HepG2 (cell line): Measurements from ENCODE around the gene S1PR3. TPM values are rescaled to one million over a fixed set of nuclear protein-coding genes. Genes with fewer than 3 reads are reported as not detected.

Experiments
- ATAC-seq: fragments of 200-7000 bp; cut with Tn5 transposase; 3 replicates; pipeline ENCODE4 v1.9.1; 2020; ENCODE audit warnings: mild to moderate bottlenecking, moderate library complexity
- BruUV-seq: library from RNA; stranded (reverse); fragments of 400-500 nt; replicated peaks from 2 replicates; lab custom pipeline; 2021; lab: Mats Ljungman, UMichigan
- CTCF ChIA-PET: fragments of 300-600 bp; formaldehyde crosslinking; extraction: SDS; loops from one replicate; lab custom pipeline; 2021; ENCODE audit warnings: low total read pairs, inconsistent platforms, low intra/inter-chr PET ratio; lab: Yijun Ruan, JAX
- POLR2A ChIA-PET: fragments of 350-600 bp; sonication (Branson Sonifier 250); formaldehyde crosslinking; loops from one replicate; lab custom pipeline; 2020; ENCODE audit warnings: antibody characterized with exemption, inconsistent platforms; lab: Yijun Ruan, JAX
- DNase-seq: peaks from one replicate; pipeline ENCODE4 v3.0.0-alpha.2; 2015; ENCODE audit warnings: low spot score
- FAIRE-seq: peaks from 3 replicates; lab custom pipeline; 2011; peaks lifted over from hg19 to GRCh38; lab: Jason Lieb, UNC
- H2AFZ ChIP-seq: one replicate; pipeline ENCODE4 v1.6.1; 2011; ENCODE audit warnings: low read length, inconsistent platforms
- H3K27ac ChIP-seq: fragments of 300-600 bp; 3 replicates; pipeline ENCODE4 v1.8.0; 2011; ENCODE audit warnings: mixed run types, mild to moderate bottlenecking, mixed read lengths, low read length, inconsistent platforms; ENCODE audit not compliant: insufficient read depth; ENCODE audit errors: extremely low read length
- H3K27me3 ChIP-seq, 2 experiments: fragments of 200-600 bp in 1 of 2; 2 replicates in 1 of 2; 3 replicates in 1 of 2; pipeline versions ENCODE4 v1.6.0 to v1.8.0; 2011; ENCODE audit warnings: low read length in 2 of 2, mild to moderate bottlenecking in 2 of 2, moderate library complexity in 2 of 2, inconsistent platforms in 1 of 2; ENCODE audit not compliant: insufficient read depth in 2 of 2, control insufficient read depth in 1 of 2
- H3K36me3 ChIP-seq, 2 experiments: fragments of 200-600 bp in 1 of 2; replicated peaks in 1 of 2; 2 replicates in 1 of 2; 3 replicates in 1 of 2; pipeline versions ENCODE4 v1.5.1 to v1.8.0; 2011; ENCODE audit warnings: low read length in 2 of 2, inconsistent platforms in 1 of 2; ENCODE audit not compliant: insufficient read depth in 2 of 2, control insufficient read depth in 1 of 2
- H3K4me1 ChIP-seq: 2 replicates; pipeline ENCODE4 v1.5.1; 2012; ENCODE audit warnings: low read length, inconsistent platforms; ENCODE audit not compliant: insufficient read depth
- H3K4me2 ChIP-seq: 2 replicates; pipeline ENCODE4 v1.6.0; 2011; ENCODE audit warnings: low read depth, low read length, inconsistent platforms
- H3K4me3 ChIP-seq, 3 experiments: fragments of 200-600 bp in 1 of 3; sonication (generic), shearing (Covaris generic) in 1 of 3; replicated peaks in 1 of 3; 2 replicates each; pipeline ENCODE4 v1.5.1; 2011 to 2016; ENCODE audit warnings: low read length in 3 of 3, inconsistent platforms in 2 of 3, low read depth in 2 of 3, mild to moderate bottlenecking in 2 of 3, control low read depth in 1 of 3, mixed read lengths in 1 of 3; ENCODE audit not compliant: insufficient read depth in 1 of 3
- H3K79me2 ChIP-seq: one replicate; pipeline ENCODE4 v1.6.1; 2011; ENCODE audit warnings: low read length, inconsistent platforms; ENCODE audit not compliant: insufficient read depth
- H3K9ac ChIP-seq: 2 replicates; pipeline ENCODE4 v1.6.0; 2011; ENCODE audit warnings: mild to moderate bottlenecking, low read depth, low read length, inconsistent platforms; ENCODE audit not compliant: insufficient read depth
- H3K9me3 ChIP-seq: 2 replicates; pipeline ENCODE4 v1.5.1; 2012; ENCODE audit warnings: mild to moderate bottlenecking, low read length
- H4K20me1 ChIP-seq: 2 replicates; pipeline ENCODE4 v1.6.0; 2011; ENCODE audit warnings: inconsistent platforms, mild to moderate bottlenecking, low read length, moderate library complexity; ENCODE audit not compliant: insufficient read depth
- CEBPB ChIP-seq: IDR thresholded peaks from 2 replicates; pipeline ENCODE4 v1.6.1; 2011; ENCODE audit warnings: low read depth, low read length, improper control_type of control experiment, borderline replicate concordance
- POLR2AphosphoS2 ChIP-seq: IDR thresholded peaks from 2 replicates; pipeline ENCODE4 v1.6.1; 2011; ENCODE audit warnings: low read depth, low read length, improper control_type of control experiment
- TBL1XR1 ChIP-seq: fragments of 150-350 bp; IDR thresholded peaks from 2 replicates; pipeline ENCODE4 v1.6.1; 2014; ENCODE audit warnings: borderline replicate concordance, low read length; ENCODE audit not compliant: partially characterized antibody
- TEAD2 ChIP-seq: sonication (generic); formaldehyde crosslinking; IDR thresholded peaks from 2 replicates; pipeline ENCODE4 v1.9.0; 2021; ENCODE audit warnings: missing genetic modification reagents
- XRCC5 ChIP-seq: fragments of 200-400 bp; formaldehyde crosslinking; optimal IDR thresholded peaks from 2 replicates; pipeline ENCODE3; 2017; ENCODE audit warnings: mild to moderate bottlenecking, low read length
- ZEB1 ChIP-seq: IDR thresholded peaks from 2 replicates; pipeline ENCODE4 v1.6.1; 2012; ENCODE audit warnings: mild to moderate bottlenecking, low read depth, inconsistent platforms; ENCODE audit not compliant: insufficient replicate concordance
- ZFP36 ChIP-seq: fragments of 150-350 bp; IDR thresholded peaks from 2 replicates; pipeline ENCODE4 v1.6.1; 2018; ENCODE audit warnings: borderline replicate concordance, low read length, low read depth; ENCODE audit not compliant: partially characterized antibody
- ZNF75D ChIP-seq: sonication (generic); formaldehyde crosslinking; IDR thresholded peaks from 2 replicates; pipeline ENCODE4 v1.8.1; 2023; ENCODE audit warnings: missing genetic modification reagents, mild to moderate bottlenecking, borderline replicate concordance
- ZNF782 ChIP-seq: sonication (generic); formaldehyde crosslinking; IDR thresholded peaks from 2 replicates; pipeline ENCODE4 v1.4.0; 2020; ENCODE audit warnings: missing genetic modification reagents, mild to moderate bottlenecking, borderline replicate concordance
- WGBS: methylation state at CpG from one replicate; pipeline ENCODE4 v1.1.6; 2017; ENCODE audit warnings: low lambda C conversion rate; 5-methylcytosine and 5-hydroxymethylcytosine counted together
- in situ Hi-C: cut with HindIII; loops from 2 replicates; pipeline ENCODE4 v1.10.0; 2017; ENCODE audit warnings: low pct_unique_long_range_greater_than_20kb; ENCODE audit not compliant: extremely low pct_ligation_motif_present
- intact Hi-C: fragments of 100-400 bp; cut with micrococcal nuclease; formaldehyde crosslinking; loops from one replicate; pipeline ENCODE4 v1.10.0; 2022; ENCODE audit not compliant: unreplicated experiment
- polyA plus RNA-seq, 8 experiments: library from polyadenylated mRNA; depleted of rRNA in 3 of 8; stranded (reverse) in 7 of 8; unstranded in 1 of 8; fragments of >200 nt; fragmentation: Illumina TruSeq in 4 of 8; extraction: Trizol in 4 of 8; gene quantifications; 2 replicates each; pipeline versions ENCODE4 v1.2.1 to v1.2.3, GENCODE V29; 2011 to 2016; ENCODE audit warnings: low read depth in 4 of 8, missing spikeins in 1 of 8, mixed read lengths in 1 of 8; ENCODE audit not compliant: insufficient read depth in 1 of 8
- total RNA-seq, 5 experiments: library from RNA; depleted of rRNA; stranded (reverse); fragments of >200 nt; fragmentation: Illumina TruSeq; extraction: Trizol; gene quantifications; 2 replicates each; pipeline ENCODE4 v1.2.3, GENCODE V29; 2016; ENCODE audit warnings: low read depth in 1 of 5
- TF ChIP-seq, protein P1 (sequence below): sonication (generic); formaldehyde crosslinking; IDR thresholded peaks from 2 replicates; pipeline ENCODE4 v1.5.0; 2020; ENCODE audit warnings: missing genetic modification reagents
- TF ChIP-seq, protein P2 (sequence below): sonication (generic); formaldehyde crosslinking; IDR thresholded peaks from 2 replicates; pipeline ENCODE4 v1.5.0; 2020; ENCODE audit warnings: missing genetic modification reagents
- TF ChIP-seq, protein P3 (sequence below): sonication (generic); formaldehyde crosslinking; IDR thresholded peaks from 2 replicates; pipeline ENCODE4 v1.9.0; 2022; ENCODE audit warnings: missing genetic modification reagents, mild to moderate bottlenecking, borderline replicate concordance

Gene S1PR3
- total and polyA plus RNA-seq, 2 of the 13 experiments (the other 11 are each of a cell fraction or from before 2014, with no cell fraction given): 0.02 TPM; not detected in 1

DNA sequence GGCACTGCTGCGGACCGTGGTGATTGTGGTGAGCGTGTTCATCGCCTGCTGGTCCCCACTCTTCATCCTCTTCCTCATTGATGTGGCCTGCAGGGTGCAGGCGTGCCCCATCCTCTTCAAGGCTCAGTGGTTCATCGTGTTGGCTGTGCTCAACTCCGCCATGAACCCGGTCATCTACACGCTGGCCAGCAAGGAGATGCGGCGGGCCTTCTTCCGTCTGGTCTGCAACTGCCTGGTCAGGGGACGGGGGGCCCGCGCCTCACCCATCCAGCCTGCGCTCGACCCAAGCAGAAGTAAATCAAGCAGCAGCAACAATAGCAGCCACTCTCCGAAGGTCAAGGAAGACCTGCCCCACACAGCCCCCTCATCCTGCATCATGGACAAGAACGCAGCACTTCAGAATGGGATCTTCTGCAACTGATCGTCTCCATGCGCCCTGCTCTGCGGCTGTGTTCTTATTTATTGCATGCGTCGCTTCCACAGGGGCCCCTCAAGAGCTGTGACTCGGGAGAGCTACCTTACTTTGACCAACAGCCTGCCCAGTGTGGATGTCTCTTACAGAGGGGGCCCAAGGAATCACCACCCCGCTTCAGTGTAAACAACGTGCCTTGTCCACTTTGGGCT lies 10.8 kb downstream of the S1PR3 start:
- H2AFZ ChIP-seq: no peak overlapping the region
- in situ Hi-C loops (loop anchor here (5.0 kb wide), 2 partner anchors 340 to 410 kb away; no protein-coding TSS in a partner anchor), intact Hi-C loops (no loop called here)
- DNase-seq: no peak
- WGBS: 46% methylated on average over 14 of the region's 27 CpGs
- ATAC-seq: no peak
- no peaks in the 10 kb centered on the region for H3K4me1 ChIP-seq
- H3K27me3 ChIP-seq: peaks cover 0 to 4% of the 10 kb centered on the region in 2 experiments; a peak in 2 of 5 replicates
- no peaks in the 10 kb centered on the region for H3K79me2 ChIP-seq
- CTCF ChIA-PET: no interaction called here
- H3K9ac ChIP-seq: no peak overlapping the region
- no peaks in the 10 kb centered on the region for H3K9me3 ChIP-seq
- BruUV-seq: no TSS peak
- no peak overlapping the region for H3K27ac ChIP-seq
- H4K20me1 ChIP-seq: no peaks in the 10 kb centered on the region
- no peak for FAIRE-seq
- H3K4me3 ChIP-seq: no peak overlapping the region
- POLR2A ChIA-PET: no interaction called here
- H3K36me3 ChIP-seq: no peaks in the 10 kb centered on the region
- no peak for TF ChIP-seq ZEB1
- no peak overlapping the region for H3K4me2 ChIP-seq

DNA sequence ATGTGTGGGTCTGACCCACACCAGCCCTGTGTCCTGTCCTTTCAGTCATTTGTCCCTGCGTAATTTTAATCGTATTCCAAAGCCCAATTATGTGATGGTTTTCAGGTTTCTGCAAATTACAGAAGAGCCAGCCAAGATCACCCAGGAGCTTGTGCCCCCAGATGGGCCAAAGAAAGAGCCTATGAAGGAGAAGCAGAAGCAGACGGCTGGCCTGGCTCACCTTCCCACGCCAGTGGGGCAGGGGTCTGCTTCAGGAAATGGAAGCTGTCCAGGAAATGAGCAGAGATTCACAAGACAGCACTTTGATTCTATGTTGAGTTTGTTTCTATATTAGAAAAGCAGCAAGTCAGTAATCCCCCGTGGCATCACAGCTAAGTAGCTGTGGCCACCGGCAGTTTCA lies 11.7 kb downstream of the S1PR3 start:
- ChIA-PET POLR2A (no interaction called here), CTCF (no interaction called here)
- intact Hi-C loops (no loop called here), in situ Hi-C loops (loop anchor here (5.0 kb wide), 2 partner anchors 341 to 411 kb away; no protein-coding TSS in a partner anchor)
- FAIRE-seq (no peak), DNase-seq (no peak), ATAC-seq (no peak)
- Histone ChIP-seq H3K27me3 (peaks cover 0 to 4% of the 10 kb centered on the region in 2 experiments; a peak in 2 of 5 replicates), H3K27ac (no peak overlapping the region), H3K36me3 (no peaks in the 10 kb centered on the region), H3K4me3 (no peak overlapping the region), H3K79me2 (no peaks in the 10 kb centered on the region), H3K4me1 (no peaks in the 10 kb centered on the region), H2AFZ (no peak overlapping the region), H4K20me1 (no peaks in the 10 kb centered on the region), H3K9me3 (no peaks in the 10 kb centered on the region), H3K4me2 (no peak overlapping the region), H3K9ac (no peak overlapping the region)
- TF ChIP-seq, protein P1, sequence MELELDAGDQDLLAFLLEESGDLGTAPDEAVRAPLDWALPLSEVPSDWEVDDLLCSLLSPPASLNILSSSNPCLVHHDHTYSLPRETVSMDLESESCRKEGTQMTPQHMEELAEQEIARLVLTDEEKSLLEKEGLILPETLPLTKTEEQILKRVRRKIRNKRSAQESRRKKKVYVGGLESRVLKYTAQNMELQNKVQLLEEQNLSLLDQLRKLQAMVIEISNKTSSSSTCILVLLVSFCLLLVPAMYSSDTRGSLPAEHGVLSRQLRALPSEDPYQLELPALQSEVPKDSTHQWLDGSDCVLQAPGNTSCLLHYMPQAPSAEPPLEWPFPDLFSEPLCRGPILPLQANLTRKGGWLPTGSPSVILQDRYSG (CRISPR knock-in tag): no peak
- TF ChIP-seq, protein P2, sequence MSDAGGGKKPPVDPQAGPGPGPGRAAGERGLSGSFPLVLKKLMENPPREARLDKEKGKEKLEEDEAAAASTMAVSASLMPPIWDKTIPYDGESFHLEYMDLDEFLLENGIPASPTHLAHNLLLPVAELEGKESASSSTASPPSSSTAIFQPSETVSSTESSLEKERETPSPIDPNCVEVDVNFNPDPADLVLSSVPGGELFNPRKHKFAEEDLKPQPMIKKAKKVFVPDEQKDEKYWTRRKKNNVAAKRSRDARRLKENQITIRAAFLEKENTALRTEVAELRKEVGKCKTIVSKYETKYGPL (CRISPR knock-in tag): no peak
- TF ChIP-seq ZNF782 (CRISPR knock-in tag) (no peak), POLR2AphosphoS2 (no peak), TBL1XR1 (no peak), ZNF75D (CRISPR knock-in tag) (no peak), ZFP36 (no peak), CEBPB (no peak), TEAD2 (CRISPR knock-in tag) (no peak), XRCC5 (no peak)
- TF ChIP-seq, protein P3, sequence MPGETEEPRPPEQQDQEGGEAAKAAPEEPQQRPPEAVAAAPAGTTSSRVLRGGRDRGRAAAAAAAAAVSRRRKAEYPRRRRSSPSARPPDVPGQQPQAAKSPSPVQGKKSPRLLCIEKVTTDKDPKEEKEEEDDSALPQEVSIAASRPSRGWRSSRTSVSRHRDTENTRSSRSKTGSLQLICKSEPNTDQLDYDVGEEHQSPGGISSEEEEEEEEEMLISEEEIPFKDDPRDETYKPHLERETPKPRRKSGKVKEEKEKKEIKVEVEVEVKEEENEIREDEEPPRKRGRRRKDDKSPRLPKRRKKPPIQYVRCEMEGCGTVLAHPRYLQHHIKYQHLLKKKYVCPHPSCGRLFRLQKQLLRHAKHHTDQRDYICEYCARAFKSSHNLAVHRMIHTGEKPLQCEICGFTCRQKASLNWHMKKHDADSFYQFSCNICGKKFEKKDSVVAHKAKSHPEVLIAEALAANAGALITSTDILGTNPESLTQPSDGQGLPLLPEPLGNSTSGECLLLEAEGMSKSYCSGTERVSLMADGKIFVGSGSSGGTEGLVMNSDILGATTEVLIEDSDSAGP (CRISPR knock-in tag): no peak
- no TSS peak for BruUV-seq
- WGBS: 15% methylated on average over 6 of the region's 6 CpGs
